Right lobe of liver (tissue), 4 donors: ENCODE data around the gene CPNE4.

Experiments used
- POLR2A ChIP-seq: fragments of 450-650 bp; IDR thresholded peaks from one replicate; pipeline ENCODE4 v1.6.1; 2017; ENCODE audit warnings: antibody characterized with exemption, mild to moderate bottlenecking
- TF ChIP-seq, protein P1 (sequence below), 4 donors: fragments of 200-600 bp in 3 of 4; fragments of 450-650 bp in 1 of 4; IDR thresholded peaks; one replicate each; pipeline versions ENCODE4 v1.5.1 to v1.8.0; 2016 to 2022; ENCODE audit warnings: antibody characterized with exemption in 4 of 4, mild to moderate bottlenecking in 2 of 4
- donor health status: DM: no; HTN: no; CAD: no.
- donor health status: DM: no; HTN: no; CAD: no.
- donor health status: DM: no; HTN: yes; CAD: no.

DNA sequence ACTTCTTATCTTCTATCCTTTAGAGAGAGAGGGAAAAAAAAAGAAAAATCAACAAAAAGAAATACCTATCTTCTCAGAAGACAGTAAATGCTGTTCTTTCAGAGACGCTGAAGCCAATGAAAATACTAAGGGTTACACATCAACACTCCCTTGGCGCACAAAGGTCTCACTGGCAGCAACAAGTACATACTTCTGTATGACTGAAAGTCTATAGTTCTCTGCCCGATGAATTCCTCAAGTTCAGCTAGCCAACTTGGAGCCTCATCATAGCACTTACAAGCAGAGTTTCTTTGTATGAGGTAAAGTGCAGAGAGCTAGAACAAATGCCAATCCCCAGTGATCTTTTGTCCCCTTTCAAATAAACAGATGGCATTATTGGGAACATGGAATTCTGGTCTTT, 62.7 kb downstream of the CPNE4 start:
- TF ChIP-seq, protein P1, sequence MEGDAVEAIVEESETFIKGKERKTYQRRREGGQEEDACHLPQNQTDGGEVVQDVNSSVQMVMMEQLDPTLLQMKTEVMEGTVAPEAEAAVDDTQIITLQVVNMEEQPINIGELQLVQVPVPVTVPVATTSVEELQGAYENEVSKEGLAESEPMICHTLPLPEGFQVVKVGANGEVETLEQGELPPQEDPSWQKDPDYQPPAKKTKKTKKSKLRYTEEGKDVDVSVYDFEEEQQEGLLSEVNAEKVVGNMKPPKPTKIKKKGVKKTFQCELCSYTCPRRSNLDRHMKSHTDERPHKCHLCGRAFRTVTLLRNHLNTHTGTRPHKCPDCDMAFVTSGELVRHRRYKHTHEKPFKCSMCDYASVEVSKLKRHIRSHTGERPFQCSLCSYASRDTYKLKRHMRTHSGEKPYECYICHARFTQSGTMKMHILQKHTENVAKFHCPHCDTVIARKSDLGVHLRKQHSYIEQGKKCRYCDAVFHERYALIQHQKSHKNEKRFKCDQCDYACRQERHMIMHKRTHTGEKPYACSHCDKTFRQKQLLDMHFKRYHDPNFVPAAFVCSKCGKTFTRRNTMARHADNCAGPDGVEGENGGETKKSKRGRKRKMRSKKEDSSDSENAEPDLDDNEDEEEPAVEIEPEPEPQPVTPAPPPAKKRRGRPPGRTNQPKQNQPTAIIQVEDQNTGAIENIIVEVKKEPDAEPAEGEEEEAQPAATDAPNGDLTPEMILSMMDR (IDR thresholded peaks at IDR 0.05), result no peak
- TF ChIP-seq POLR2A, result no peak
